NT2/D1 (cell line): ENCODE data around the gene ABCD1.

Experiments
- DNase-seq: peaks from one replicate; pipeline ENCODE4 v3.0.0-alpha.2; 2011; ENCODE audit warnings: low read depth, low spot score
- H3K27me3 ChIP-seq: 2 replicates; pipeline ENCODE4 v1.6.0; 2011; ENCODE audit warnings: mild to moderate bottlenecking; ENCODE audit not compliant: insufficient read length, insufficient read depth
- H3K36me3 ChIP-seq: 2 replicates; pipeline ENCODE4 v1.6.1; 2011; ENCODE audit warnings: mild to moderate bottlenecking, low read length, mixed read lengths; ENCODE audit not compliant: insufficient read depth, insufficient read length
- H3K4me1 ChIP-seq: 2 replicates; pipeline ENCODE4 v1.5.1; 2011; ENCODE audit not compliant: insufficient read depth, insufficient read length
- H3K4me3 ChIP-seq: 2 replicates; pipeline ENCODE4 v1.5.1; 2011; ENCODE audit warnings: low read depth; ENCODE audit not compliant: insufficient read length
- H3K9ac ChIP-seq: 2 replicates; pipeline ENCODE4 v1.6.0; 2011; ENCODE audit warnings: low read depth; ENCODE audit not compliant: insufficient read length
- H3K9me3 ChIP-seq: 2 replicates; pipeline ENCODE4 v1.5.1; 2011; ENCODE audit warnings: mild to moderate bottlenecking, low read length; ENCODE audit not compliant: insufficient read depth
- SUZ12 ChIP-seq: IDR thresholded peaks from 2 replicates; pipeline ENCODE4 v1.6.1; 2011; ENCODE audit not compliant: insufficient read length, insufficient read depth; ENCODE audit errors: extremely low read depth
- YY1 ChIP-seq: IDR thresholded peaks from 2 replicates; pipeline ENCODE4 v1.6.1; 2011; ENCODE audit not compliant: insufficient read length, insufficient read depth
- ZNF274 ChIP-seq: IDR thresholded peaks from 2 replicates; pipeline ENCODE4 v1.6.1; 2011; ENCODE audit warnings: mild to moderate bottlenecking, low read depth, low read length

Gene ABCD1

GRCh38 chrX:153769865-153770600 is 45.4 kb downstream of the ABCD1 start:
- H3K4me1 ChIP-seq = no peaks in the 10 kb centered on the region
- no peaks in the 10 kb centered on the region for H3K36me3 ChIP-seq
- TF ChIP-seq SUZ12 (no peak), YY1 (no peak), ZNF274 (no peak)
- no peak overlapping the region for H3K9ac ChIP-seq
- no peak for DNase-seq
- no peak overlapping the region for H3K4me3 ChIP-seq
- no peaks in the 10 kb centered on the region for H3K27me3 ChIP-seq
- no peaks in the 10 kb centered on the region for H3K9me3 ChIP-seq

- no peak for DNase-seq
- Histone ChIP-seq H3K9me3 (no peaks in the 10 kb centered on the region), H3K36me3 (no peaks in the 10 kb centered on the region), H3K27me3 (no peaks in the 10 kb centered on the region), H3K4me1 (no peaks in the 10 kb centered on the region), H3K4me3 (no peak overlapping the region), H3K9ac (no peak overlapping the region)
- TF ChIP-seq SUZ12 (no peak), ZNF274 (no peak), YY1 (no peak)
Measured at GRCh38 chrX:153770601-153771414, 46.2 kb downstream of the ABCD1 start.

- no peak overlapping the region for H3K4me3 ChIP-seq
- no peaks in the 10 kb centered on the region for H3K4me1 ChIP-seq
- H3K9ac ChIP-seq = no peak overlapping the region
- H3K27me3 ChIP-seq = no peaks in the 10 kb centered on the region
- no peak for TF ChIP-seq ZNF274
- TF ChIP-seq YY1 = no peak
- TF ChIP-seq SUZ12 = no peak
- no peaks in the 10 kb centered on the region for H3K9me3 ChIP-seq
- no peaks in the 10 kb centered on the region for H3K36me3 ChIP-seq
- no peak for DNase-seq
Measured at GRCh38 chrX:153771415-153772315, 47.0 kb downstream of the ABCD1 start.

GRCh38 chrX:153772316-153773217 is 47.9 kb downstream of the ABCD1 start:
- Histone ChIP-seq H3K9me3 (no peaks in the 10 kb centered on the region), H3K27me3 (no peaks in the 10 kb centered on the region), H3K4me1 (no peaks in the 10 kb centered on the region), H3K4me3 (no peak overlapping the region), H3K9ac (no peak overlapping the region), H3K36me3 (no peaks in the 10 kb centered on the region)
- no peak for TF ChIP-seq SUZ12
- no peak for TF ChIP-seq YY1
- TF ChIP-seq ZNF274 = no peak
- no peak for DNase-seq

GRCh38 chrX:153773218-153773611 is 48.6 kb downstream of the ABCD1 start:
- Histone ChIP-seq H3K36me3 (no peaks in the 10 kb centered on the region), H3K9me3 (no peaks in the 10 kb centered on the region), H3K27me3 (no peaks in the 10 kb centered on the region), H3K9ac (no peak overlapping the region), H3K4me3 (no peak overlapping the region), H3K4me1 (no peaks in the 10 kb centered on the region)
- TF ChIP-seq ZNF274 (no peak), SUZ12 (no peak), YY1 (no peak)
- DNase-seq = no peak
